HG02840 (cell line): ENCODE results near the gene GNG7.

ENCODE experiments used
- ATAC-seq: cut with Tn5 transposase; IDR thresholded peaks from one replicate; pipeline ENCODE4 v1.9.1; 2021; ENCODE audit warnings: mild to moderate bottlenecking, moderate library complexity, moderate number of reproducible peaks; ENCODE audit not compliant: unreplicated experiment, low FRiP score

Gene GNG7

GRCh38 chr19:2702170-2703076 is at the start of gene GNG7:
Gene GNG7, minus strand, starts transcription at chr19:2702694. Its CDS starts 182,006 bp downstream, at chr19:2520688.
- no peak for ATAC-seq

GRCh38 chr19:2751438-2751830 is 48.9 kb upstream of the GNG7 start:
- ATAC-seq = no peak

- no peak for ATAC-seq
These were observed 48.4 kb upstream of the GNG7 start for GRCh38 chr19:2750808-2751437.

DNA sequence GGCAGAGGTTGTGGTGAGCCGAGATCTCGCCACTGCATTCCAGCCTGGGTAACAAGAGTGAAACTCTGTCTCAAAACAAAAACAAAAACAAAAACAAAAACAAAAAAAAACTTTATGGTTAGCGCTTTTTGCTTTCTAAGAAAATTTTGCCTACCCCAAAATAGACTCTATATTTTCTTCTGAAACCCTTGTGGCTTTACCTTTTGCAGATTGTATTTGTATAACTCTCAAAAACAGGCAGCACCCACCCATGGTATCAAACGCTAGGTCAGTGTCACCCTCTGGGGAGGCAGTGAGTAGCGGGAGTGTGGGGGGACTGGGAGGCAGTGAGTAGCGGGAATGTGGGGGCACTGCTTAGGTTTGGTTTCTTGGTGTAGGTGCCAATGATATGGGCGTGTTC is 44.9 kb upstream of the GNG7 start:
- no peak for ATAC-seq

GRCh38 chr19:2744113-2744512 is 41.6 kb upstream of the GNG7 start:
- no peak for ATAC-seq

DNA sequence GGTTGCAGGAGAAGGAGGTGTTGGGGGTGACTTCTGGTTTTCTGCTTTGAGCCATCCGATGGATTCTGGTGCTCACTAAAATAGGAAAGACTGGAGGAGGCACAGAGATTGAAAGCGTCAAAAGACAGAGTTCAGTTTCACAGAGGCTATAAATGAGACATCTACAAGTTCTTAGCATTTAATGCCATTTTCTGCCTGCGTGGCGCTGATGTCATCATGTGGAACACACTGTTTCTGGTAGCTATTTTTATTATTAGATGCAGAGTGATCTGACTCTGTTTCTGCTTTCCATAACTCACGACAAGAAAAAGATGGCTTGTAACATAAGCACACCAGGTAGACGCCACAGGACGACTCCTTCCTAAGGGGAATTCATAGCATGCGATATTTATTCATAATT is 40.6 kb upstream of the GNG7 start:
- ATAC-seq = no peak

GRCh38 chr19:2740314-2740656 is 37.8 kb upstream of the GNG7 start:
- no peak for ATAC-seq

DNA sequence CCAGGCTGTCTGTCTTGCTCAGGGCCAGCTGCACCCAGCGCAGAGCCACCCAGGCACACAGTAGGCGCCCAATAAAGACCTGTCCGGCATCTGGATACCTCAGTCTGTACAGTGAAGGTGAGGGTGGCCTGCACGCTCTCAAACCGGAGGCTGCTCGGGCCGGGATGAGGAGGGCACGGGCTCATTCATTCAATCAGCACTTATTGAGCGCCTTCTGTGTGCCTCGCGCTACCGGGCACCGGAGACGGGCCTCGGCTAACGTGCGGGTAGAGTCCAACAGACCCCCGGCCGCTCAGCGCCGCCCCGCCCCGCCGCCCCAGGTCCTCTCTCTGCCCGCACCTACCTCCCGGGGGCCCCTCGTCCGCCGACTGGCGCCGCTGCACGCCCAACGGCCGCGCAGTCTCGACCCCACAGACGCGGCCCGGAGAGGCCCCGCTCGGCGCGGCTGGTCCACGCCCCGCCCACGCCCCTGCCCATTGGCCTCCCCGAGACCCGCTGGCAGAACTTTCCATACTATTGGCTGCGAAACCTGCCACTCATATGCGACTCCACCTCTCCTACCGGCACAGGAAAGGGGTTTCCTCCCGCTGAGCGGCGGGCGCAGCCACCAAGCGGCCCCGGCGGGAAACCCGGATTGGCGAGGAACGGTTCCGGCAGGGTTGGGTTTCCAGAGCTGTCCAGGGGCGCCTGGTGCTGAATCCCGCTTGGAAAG is 37.3 kb upstream of the GNG7 start, which contains the start of gene SLC39A3:
TSS of gene SLC39A3 (minus strand) at position 416 of the 712 bp plus-strand sequence. CDS start 2,760 bp downstream, outside the sequence.
- peak; percentile 90 for ATAC-seq

DNA sequence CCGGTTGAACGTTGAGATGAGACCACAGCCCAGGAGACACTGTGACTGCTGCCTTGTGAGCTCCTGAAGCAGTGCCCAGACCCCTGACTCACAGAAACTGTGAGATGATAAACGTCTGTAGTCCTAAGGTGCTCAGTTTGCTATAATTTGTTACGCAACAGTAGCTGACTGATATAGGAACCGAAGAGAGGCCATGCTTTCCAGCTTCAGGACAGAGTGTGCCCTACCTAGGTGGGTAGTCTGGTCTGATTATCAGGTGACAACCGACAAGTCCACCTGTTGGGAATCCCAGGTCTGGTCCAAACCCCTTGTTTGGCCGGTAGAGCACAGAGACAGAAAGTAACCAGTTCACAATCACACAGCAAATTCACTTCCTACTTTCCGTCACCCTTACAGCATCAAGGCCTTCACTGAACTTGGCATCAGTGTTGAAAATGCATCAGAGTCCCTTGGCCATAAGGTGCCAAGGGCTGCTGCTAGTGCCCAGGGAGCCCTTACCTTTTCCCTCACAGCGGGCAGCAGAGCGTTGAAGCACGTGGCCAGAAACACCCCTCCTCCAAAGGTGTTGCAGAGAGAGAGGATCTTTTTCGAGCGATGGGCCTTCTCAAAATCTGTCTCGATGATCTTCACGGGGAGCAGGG is 34.2 kb upstream of the GNG7 start:
- no peak for ATAC-seq

DNA sequence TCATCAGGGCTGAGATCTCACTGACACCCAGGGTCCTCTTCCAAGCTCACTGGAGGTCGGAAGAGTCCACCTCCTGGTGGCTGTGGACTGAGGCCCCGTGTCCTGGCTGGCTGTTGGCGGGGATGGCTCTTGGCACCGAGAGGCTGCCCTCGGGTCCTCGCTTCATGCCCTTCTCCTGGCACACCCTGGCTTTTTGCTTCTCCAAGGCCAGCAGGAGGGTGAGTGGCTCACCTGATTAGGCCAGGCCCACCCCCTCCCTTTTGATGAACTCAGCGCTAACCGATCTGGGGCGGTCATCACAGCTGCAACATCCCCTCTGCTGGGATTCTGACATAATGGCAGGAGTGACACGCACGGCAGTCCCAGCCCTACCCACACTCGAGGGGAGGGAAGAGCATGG is 32.9 kb upstream of the GNG7 start:
- no peak for ATAC-seq

DNA sequence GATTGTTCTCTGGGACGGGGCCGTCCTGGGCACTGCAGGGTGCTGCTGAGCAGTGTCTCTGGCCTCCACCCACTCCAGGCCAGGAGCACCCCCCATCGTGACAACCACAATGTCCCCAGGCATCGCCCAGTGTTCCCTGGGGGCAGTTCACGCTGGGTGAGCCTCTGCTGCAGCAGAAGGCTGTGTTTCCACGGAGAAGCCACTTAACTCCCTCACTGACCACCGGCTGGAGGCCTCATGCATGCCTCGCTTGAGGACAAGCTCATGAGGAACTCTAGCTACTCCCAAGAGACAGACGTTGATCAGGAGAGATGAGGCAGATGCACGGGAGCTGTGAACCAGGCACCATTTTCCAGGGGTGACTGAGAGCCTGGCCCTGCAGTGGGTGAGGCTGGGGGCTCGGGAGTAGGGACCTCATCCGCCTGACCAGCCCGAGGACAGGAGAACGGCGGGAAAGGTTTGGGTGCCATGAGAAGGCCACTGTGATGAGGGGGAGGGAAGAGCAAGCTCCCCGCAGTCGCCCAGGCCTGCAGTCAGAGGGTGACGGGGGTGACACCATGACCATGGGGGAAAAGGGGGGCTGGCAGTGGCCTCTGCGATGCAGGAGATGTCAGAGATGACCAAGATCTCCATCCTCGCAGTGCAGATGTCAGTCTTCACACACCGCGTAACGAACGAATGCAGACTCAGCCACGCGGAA is 32.2 kb upstream of the GNG7 start:
- no peak for ATAC-seq

- no peak for ATAC-seq
These were observed 31.6 kb upstream of the GNG7 start for GRCh38 chr19:2733930-2734588.

GRCh38 chr19:2732883-2733282 is 30.4 kb upstream of the GNG7 start:
- ATAC-seq = no peak

GRCh38 chr19:2732157-2732725 is 29.7 kb upstream of the GNG7 start:
- ATAC-seq = no peak

- ATAC-seq = no peak
These were observed 28.9 kb upstream of the GNG7 start for GRCh38 chr19:2731181-2731995.

GRCh38 chr19:2729943-2730818 is 27.7 kb upstream of the GNG7 start:
- no peak for ATAC-seq

- no peak for ATAC-seq
These were observed 26.4 kb upstream of the GNG7 start for GRCh38 chr19:2728783-2729387.
